K562 (cell line): ENCODE data around the gene PRDM2. TPM values are rescaled to one million over a fixed set of nuclear protein-coding genes. Genes with fewer than 3 reads are reported as not detected.

Experiments used
- BRF1 ChIP-seq: IDR thresholded peaks from 3 replicates; pipeline ENCODE4 v1.6.1; 2011; ENCODE audit warnings: borderline replicate concordance, mild to moderate bottlenecking; ENCODE audit not compliant: insufficient read length; ENCODE audit errors: extremely low read depth
- CBFB ChIP-seq: sonication (generic); formaldehyde crosslinking; IDR thresholded peaks from 2 replicates; pipeline ENCODE4 v1.4.0; 2020; ENCODE audit warnings: mild to moderate bottlenecking, missing genetic modification reagents
- CBX1 ChIP-seq: sonication (generic); IDR thresholded peaks from 2 replicates; pipeline ENCODE4 v1.6.1; 2016; ENCODE audit warnings: antibody characterized with exemption, low read depth, mild to moderate bottlenecking
- HLTF ChIP-seq: fragments of 450-650 bp; IDR thresholded peaks from 2 replicates; pipeline ENCODE4 v1.6.1; 2016
- HNRNPH1 ChIP-seq: fragments of 200-400 bp; formaldehyde crosslinking; optimal IDR thresholded peaks from 2 replicates; pipeline ENCODE3; 2017; ENCODE audit warnings: low read depth, mild to moderate bottlenecking, low read length, moderate library complexity
- HNRNPK ChIP-seq: fragments of 200-400 bp; formaldehyde crosslinking; IDR thresholded peaks from one replicate; pipeline ENCODE4 v1.6.1; 2018; ENCODE audit warnings: mild to moderate bottlenecking, low read depth, low read length; ENCODE audit not compliant: poor library complexity, severe bottlenecking
- KAT2B ChIP-seq: IDR thresholded peaks from one replicate; pipeline ENCODE4 v1.6.1; 2012; ENCODE audit warnings: low read depth, mild to moderate bottlenecking, control low read depth, inconsistent platforms, low read length, moderate library complexity
- KAT7 ChIP-seq: sonication (generic); formaldehyde crosslinking; IDR thresholded peaks from 2 replicates; pipeline ENCODE4 v1.8.0; 2022; ENCODE audit warnings: missing genetic modification reagents, mild to moderate bottlenecking, borderline replicate concordance
- MTA3 ChIP-seq: fragments of 450-650 bp; formaldehyde crosslinking; IDR thresholded peaks from 2 replicates; pipeline ENCODE4 v1.6.1; 2017; ENCODE audit warnings: mild to moderate bottlenecking, borderline replicate concordance
- NFE2 ChIP-seq: IDR thresholded peaks from 2 replicates; pipeline ENCODE4 v1.6.1; 2014; ENCODE audit warnings: antibody characterized with exemption, low read depth
- POLR2G ChIP-seq: fragments of 200-400 bp; formaldehyde crosslinking; IDR thresholded peaks from 2 replicates; pipeline ENCODE4 v1.6.1; 2017; ENCODE audit warnings: low read depth, mild to moderate bottlenecking, antibody characterized with exemption, low read length, moderate library complexity
- RBFOX2 ChIP-seq: fragments of 200-400 bp; formaldehyde crosslinking; IDR thresholded peaks from 2 replicates; pipeline ENCODE4 v1.6.1; 2017; ENCODE audit warnings: low read depth, mild to moderate bottlenecking, low read length, moderate library complexity
- ZBTB7A ChIP-seq: IDR thresholded peaks from 2 replicates; pipeline ENCODE4 v1.6.1; 2011; ENCODE audit warnings: low read depth, mild to moderate bottlenecking, low read length, moderate library complexity, borderline replicate concordance; ENCODE audit not compliant: control insufficient read depth
- ZNF77 ChIP-seq: fragments of 250-450 bp; sonication (Bioruptor Pico); IDR thresholded peaks from 2 replicates; pipeline ENCODE4 v1.5.0; 2020
- polyA plus RNA-seq, 8 experiments: library from polyadenylated mRNA; depleted of rRNA in 4 of 8; stranded (reverse) in 5 of 8; unstranded in 3 of 8; fragments of >200 nt; fragmentation: Nextera tagmentation in 2 of 8; fragmentation: Illumina TruSeq in 1 of 8; extraction: Ambion mirVana in 2 of 8; extraction: Trizol in 1 of 8; gene quantifications; 2 replicates each; pipeline versions ENCODE4 v1.2.1 to v1.2.3, GENCODE V29; 2011 to 2014; ENCODE audit warnings: inconsistent platforms in 1 of 8, missing spikeins in 1 of 8
- total RNA-seq, 7 experiments: library from RNA; depleted of rRNA in 6 of 7; stranded (reverse); fragments of >200 nt in 6 of 7; fragmentation: Illumina TruSeq in 2 of 7; extraction: Trizol in 2 of 7; gene quantifications; 2 replicates each; pipeline versions ENCODE4 v1.2.1 to v1.2.3, GENCODE V29; 2011 to 2021; ENCODE audit warnings: low replicate concordance in 1 of 7
- TF ChIP-seq, protein P1 (sequence below): fragments of 250-450 bp; sonication (Bioruptor Pico); IDR thresholded peaks from 2 replicates; pipeline ENCODE4 v1.5.0; 2022; ENCODE audit warnings: mild to moderate bottlenecking
- TF ChIP-seq, protein P2 (sequence below): sonication (generic); IDR thresholded peaks from 2 replicates; pipeline ENCODE4 v1.6.1; 2016
- TF ChIP-seq, protein P3 (sequence below): fragments of 450-650 bp; formaldehyde crosslinking; IDR thresholded peaks from 2 replicates; pipeline ENCODE4 v1.4.0; 2022; ENCODE audit warnings: mild to moderate bottlenecking, moderate library complexity
- TF ChIP-seq, protein P4 (sequence below): fragments of 250-450 bp; sonication (Bioruptor Pico); IDR thresholded peaks from 2 replicates; pipeline ENCODE4 v1.4.0; 2020

PRDM2 gene
- total and polyA plus RNA-seq, 9 of the 15 experiments (the other 6 are each of a cell fraction or from before 2014, with no cell fraction given) = 5.4 to 27.6 (median 12.5) TPM

DNA sequence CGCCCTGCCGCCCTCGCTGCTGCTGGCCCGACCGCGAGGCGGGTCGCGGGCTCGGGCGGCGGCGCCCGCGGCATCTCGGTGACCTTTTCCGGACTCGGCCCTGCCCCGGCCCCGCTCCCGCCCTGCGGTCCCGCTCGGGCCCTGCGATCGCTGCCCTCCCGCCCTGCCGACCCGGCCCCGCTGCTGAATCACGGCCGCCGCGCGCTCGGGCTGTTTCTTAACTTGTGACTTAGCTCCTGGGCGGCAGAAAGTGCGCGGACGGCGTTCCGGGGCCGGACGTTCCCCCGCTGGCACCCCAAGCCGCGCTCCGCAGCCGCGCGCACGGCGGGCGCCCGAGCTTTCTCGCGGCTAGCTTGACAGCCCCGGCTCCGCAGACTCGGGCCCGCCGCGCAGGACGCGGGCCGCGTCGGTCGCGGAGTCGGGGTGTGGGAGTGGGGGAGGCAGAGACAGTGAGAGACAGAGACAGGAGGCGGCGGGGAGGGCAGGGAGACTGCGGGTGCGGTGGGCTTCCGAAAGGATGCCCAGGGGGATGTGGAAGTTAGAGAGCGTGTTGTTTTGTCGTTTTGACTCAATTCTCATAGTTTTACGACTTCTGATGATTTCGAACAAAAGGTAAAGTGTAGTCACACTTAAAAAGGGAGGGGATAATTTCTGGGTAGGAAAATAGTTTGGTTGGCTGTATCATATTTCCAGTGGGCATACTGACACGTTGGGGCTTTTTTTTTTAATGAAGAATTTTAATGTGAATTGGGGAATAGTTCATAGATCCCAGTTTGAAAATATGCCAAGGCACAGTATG is 49.8 kb downstream of the PRDM2 start (continued):
- TF ChIP-seq HNRNPH1 (no peak), KAT7 (no peak), HNRNPK (no peak), BRF1 (no peak), KAT2B (no peak), CBX1 (no peak), POLR2G (peak; percentile 38; the same call in 1 of the 2 replicates), NFE2 (peak; percentile 40; the same call in 1 of the 2 replicates), ZBTB7A (peak; percentile 13; the same call in 1 of the 2 replicates), CBFB (CRISPR knock-in tag) (no peak), HLTF (peak; percentile 51; the same call in 1 of the 2 replicates), RBFOX2 (peak; percentile 80), MTA3 (peak; percentile 16; the same call in 1 of the 2 replicates), ZNF77 (no peak)
- TF ChIP-seq, protein P1, sequence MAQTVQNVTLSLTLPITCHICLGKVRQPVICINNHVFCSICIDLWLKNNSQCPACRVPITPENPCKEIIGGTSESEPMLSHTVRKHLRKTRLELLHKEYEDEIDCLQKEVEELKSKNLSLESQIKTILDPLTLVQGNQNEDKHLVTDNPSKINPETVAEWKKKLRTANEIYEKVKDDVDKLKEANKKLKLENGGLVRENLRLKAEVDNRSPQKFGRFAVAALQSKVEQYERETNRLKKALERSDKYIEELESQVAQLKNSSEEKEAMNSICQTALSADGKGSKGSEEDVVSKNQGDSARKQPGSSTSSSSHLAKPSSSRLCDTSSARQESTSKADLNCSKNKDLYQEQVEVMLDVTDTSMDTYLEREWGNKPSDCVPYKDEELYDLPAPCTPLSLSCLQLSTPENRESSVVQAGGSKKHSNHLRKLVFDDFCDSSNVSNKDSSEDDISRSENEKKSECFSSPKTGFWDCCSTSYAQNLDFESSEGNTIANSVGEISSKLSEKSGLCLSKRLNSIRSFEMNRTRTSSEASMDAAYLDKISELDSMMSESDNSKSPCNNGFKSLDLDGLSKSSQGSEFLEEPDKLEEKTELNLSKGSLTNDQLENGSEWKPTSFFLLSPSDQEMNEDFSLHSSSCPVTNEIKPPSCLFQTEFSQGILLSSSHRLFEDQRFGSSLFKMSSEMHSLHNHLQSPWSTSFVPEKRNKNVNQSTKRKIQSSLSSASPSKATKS (CRISPR knock-in tag) = no peak
- TF ChIP-seq, protein P2, sequence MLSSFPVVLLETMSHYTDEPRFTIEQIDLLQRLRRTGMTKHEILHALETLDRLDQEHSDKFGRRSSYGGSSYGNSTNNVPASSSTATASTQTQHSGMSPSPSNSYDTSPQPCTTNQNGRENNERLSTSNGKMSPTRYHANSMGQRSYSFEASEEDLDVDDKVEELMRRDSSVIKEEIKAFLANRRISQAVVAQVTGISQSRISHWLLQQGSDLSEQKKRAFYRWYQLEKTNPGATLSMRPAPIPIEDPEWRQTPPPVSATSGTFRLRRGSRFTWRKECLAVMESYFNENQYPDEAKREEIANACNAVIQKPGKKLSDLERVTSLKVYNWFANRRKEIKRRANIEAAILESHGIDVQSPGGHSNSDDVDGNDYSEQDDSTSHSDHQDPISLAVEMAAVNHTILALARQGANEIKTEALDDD = no peak
- TF ChIP-seq, protein P3, sequence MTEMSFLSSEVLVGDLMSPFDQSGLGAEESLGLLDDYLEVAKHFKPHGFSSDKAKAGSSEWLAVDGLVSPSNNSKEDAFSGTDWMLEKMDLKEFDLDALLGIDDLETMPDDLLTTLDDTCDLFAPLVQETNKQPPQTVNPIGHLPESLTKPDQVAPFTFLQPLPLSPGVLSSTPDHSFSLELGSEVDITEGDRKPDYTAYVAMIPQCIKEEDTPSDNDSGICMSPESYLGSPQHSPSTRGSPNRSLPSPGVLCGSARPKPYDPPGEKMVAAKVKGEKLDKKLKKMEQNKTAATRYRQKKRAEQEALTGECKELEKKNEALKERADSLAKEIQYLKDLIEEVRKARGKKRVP (CRISPR knock-in tag) = no peak
- TF ChIP-seq, protein P4, sequence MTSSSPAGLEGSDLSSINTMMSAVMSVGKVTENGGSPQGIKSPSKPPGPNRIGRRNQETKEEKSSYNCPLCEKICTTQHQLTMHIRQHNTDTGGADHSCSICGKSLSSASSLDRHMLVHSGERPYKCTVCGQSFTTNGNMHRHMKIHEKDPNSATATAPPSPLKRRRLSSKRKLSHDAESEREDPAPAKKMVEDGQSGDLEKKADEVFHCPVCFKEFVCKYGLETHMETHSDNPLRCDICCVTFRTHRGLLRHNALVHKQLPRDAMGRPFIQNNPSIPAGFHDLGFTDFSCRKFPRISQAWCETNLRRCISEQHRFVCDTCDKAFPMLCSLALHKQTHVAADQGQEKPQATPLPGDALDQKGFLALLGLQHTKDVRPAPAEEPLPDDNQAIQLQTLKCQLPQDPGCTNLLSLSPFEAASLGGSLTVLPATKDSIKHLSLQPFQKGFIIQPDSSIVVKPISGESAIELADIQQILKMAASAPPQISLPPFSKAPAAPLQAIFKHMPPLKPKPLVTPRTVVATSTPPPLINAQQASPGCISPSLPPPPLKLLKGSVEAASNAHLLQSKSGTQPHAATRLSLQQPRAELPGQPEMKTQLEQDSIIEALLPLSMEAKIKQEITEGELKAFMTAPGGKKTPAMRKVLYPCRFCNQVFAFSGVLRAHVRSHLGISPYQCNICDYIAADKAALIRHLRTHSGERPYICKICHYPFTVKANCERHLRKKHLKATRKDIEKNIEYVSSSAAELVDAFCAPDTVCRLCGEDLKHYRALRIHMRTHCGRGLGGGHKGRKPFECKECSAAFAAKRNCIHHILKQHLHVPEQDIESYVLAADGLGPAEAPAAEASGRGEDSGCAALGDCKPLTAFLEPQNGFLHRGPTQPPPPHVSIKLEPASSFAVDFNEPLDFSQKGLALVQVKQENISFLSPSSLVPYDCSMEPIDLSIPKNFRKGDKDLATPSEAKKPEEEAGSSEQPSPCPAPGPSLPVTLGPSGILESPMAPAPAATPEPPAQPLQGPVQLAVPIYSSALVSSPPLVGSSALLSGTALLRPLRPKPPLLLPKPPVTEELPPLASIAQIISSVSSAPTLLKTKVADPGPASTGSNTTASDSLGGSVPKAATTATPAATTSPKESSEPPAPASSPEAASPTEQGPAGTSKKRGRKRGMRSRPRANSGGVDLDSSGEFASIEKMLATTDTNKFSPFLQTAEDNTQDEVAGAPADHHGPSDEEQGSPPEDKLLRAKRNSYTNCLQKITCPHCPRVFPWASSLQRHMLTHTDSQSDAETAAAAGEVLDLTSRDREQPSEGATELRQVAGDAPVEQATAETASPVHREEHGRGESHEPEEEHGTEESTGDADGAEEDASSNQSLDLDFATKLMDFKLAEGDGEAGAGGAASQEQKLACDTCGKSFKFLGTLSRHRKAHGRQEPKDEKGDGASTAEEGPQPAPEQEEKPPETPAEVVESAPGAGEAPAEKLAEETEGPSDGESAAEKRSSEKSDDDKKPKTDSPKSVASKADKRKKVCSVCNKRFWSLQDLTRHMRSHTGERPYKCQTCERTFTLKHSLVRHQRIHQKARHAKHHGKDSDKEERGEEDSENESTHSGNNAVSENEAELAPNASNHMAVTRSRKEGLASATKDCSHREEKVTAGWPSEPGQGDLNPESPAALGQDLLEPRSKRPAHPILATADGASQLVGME (CRISPR knock-in tag) = no peak
